PC-9 (cell line): Measurements from ENCODE around the gene HAGHL.

ENCODE experiments used
- EZH2 ChIP-seq: fragments of 200-600 bp; sonication (generic); IDR thresholded peaks from 2 replicates; pipeline ENCODE4 v1.8.0; 2017; ENCODE audit warnings: antibody characterized with exemption, low read depth
- TF ChIP-seq, protein P1 (sequence below): fragments of 200-600 bp; sonication (generic); conservative IDR thresholded peaks from 2 replicates; pipeline ENCODE4 v1.6.1; 2017; ENCODE audit warnings: mixed run types, antibody characterized with exemption, mild to moderate bottlenecking, moderate library complexity

DNA sequence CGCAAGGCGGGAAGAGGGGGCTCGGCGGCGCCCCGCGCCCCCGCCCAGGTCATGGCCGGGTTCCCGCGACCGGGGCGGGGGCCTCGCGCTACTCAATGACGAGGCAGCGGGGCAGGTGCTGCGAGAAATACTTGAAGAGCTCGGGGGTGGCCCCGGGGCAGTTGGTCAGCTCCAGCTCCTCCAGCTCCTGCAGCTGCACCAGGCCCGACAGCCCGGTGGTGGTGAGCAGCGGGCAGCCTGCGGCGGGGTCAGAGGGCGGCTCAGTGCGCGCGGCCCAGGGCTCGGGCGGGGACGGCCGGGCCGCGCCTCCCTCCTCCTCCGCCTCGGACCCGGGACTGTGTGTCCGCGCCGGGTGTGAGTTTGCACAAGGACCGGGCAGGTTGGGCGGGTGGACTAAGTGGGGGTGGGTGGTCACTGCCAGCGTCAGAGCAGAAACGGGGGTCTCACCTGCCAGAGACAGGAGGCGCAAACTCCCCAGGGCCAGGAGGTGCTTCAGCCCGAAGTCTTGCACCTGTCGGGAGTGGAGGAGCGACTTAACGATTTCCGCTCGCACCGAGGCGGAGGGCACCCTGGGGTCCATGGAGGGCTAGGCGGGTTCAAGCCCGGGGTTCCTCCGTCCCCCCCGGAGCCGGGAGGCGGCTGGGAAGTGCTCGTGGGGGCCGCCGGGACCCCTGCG is 32.6 kb upstream of the HAGHL start:
- TF ChIP-seq, protein P1, sequence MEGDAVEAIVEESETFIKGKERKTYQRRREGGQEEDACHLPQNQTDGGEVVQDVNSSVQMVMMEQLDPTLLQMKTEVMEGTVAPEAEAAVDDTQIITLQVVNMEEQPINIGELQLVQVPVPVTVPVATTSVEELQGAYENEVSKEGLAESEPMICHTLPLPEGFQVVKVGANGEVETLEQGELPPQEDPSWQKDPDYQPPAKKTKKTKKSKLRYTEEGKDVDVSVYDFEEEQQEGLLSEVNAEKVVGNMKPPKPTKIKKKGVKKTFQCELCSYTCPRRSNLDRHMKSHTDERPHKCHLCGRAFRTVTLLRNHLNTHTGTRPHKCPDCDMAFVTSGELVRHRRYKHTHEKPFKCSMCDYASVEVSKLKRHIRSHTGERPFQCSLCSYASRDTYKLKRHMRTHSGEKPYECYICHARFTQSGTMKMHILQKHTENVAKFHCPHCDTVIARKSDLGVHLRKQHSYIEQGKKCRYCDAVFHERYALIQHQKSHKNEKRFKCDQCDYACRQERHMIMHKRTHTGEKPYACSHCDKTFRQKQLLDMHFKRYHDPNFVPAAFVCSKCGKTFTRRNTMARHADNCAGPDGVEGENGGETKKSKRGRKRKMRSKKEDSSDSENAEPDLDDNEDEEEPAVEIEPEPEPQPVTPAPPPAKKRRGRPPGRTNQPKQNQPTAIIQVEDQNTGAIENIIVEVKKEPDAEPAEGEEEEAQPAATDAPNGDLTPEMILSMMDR, result no peak
- TF ChIP-seq EZH2, result no peak
